Smooth muscle cell (in vitro differentiated cells): Measurements from ENCODE around the gene RALGDS. TPM values are rescaled to one million over a fixed set of nuclear protein-coding genes. Genes with fewer than 3 reads are reported as not detected.

Source experiments
- DNase-seq: peaks from one replicate; lab custom pipeline; 2025; ENCODE audit not compliant: unreplicated experiment; lab: John Stamatoyannopoulos, UW
- H2AFZ ChIP-seq: fragments of 200-600 bp; sonication (generic); 2 replicates; pipeline ENCODE4 v1.6.0; 2016; ENCODE audit warnings: antibody characterized with exemption, low read depth, mild to moderate bottlenecking
- H3F3A ChIP-seq: fragments of 200-600 bp; sonication (generic); 2 replicates; pipeline ENCODE4 v1.6.0; 2017; ENCODE audit warnings: antibody characterized with exemption, low read depth
- H3K27ac ChIP-seq: fragments of 200-600 bp; sonication (generic); 2 replicates; pipeline ENCODE4 v1.5.1; 2016; ENCODE audit warnings: low read depth, mild to moderate bottlenecking
- H3K27me3 ChIP-seq: fragments of 200-600 bp; sonication (generic); 2 replicates; pipeline ENCODE4 v1.6.1; 2016; ENCODE audit warnings: low read depth, mild to moderate bottlenecking
- H3K36me3 ChIP-seq: fragments of 200-600 bp; sonication (generic); 2 replicates; pipeline ENCODE4 v1.5.1; 2016; ENCODE audit warnings: low read depth
- H3K4me1 ChIP-seq: fragments of 200-600 bp; sonication (generic); 2 replicates; pipeline ENCODE4 v1.5.1; 2016; ENCODE audit warnings: low read depth
- H3K4me2 ChIP-seq: fragments of 200-600 bp; sonication (generic); 2 replicates; pipeline ENCODE4 v1.6.0; 2016; ENCODE audit warnings: mild to moderate bottlenecking
- H3K4me3 ChIP-seq: fragments of 200-600 bp; sonication (generic); 2 replicates; pipeline ENCODE4 v1.5.1; 2016; ENCODE audit warnings: mild to moderate bottlenecking
- H3K79me2 ChIP-seq: fragments of 200-600 bp; sonication (generic); 2 replicates; pipeline ENCODE4 v1.6.0; 2016; ENCODE audit warnings: low read depth, mild to moderate bottlenecking
- H3K9ac ChIP-seq: fragments of 200-600 bp; sonication (generic); 2 replicates; pipeline ENCODE4 v1.6.0; 2016; ENCODE audit warnings: low read depth
- H3K9me3 ChIP-seq: fragments of 200-600 bp; sonication (generic); replicated peaks from 2 replicates; pipeline ENCODE4 v1.5.1; 2016; ENCODE audit warnings: low read depth
- H4K20me1 ChIP-seq: fragments of 200-600 bp; sonication (generic); 2 replicates; pipeline ENCODE4 v1.6.0; 2016; ENCODE audit warnings: low read depth
- CTCF ChIP-seq: fragments of 200-600 bp; sonication (generic); IDR thresholded peaks from 2 replicates; pipeline ENCODE4 v1.5.1; 2017; ENCODE audit warnings: borderline replicate concordance, mild to moderate bottlenecking, antibody characterized with exemption; ENCODE audit not compliant: insufficient read depth, poor library complexity, severe bottlenecking
- WGBS: methylation state at CpG from one replicate; pipeline ENCODE4 v1.1.7; 2016; ENCODE audit warnings: low lambda C conversion rate; 5-methylcytosine and 5-hydroxymethylcytosine counted together
- polyA plus RNA-seq: library from polyadenylated mRNA; unstranded; fragments of >200 nt; fragmentation: Nextera tagmentation; extraction: Ambion mirVana; gene quantifications from 2 replicates; pipeline ENCODE4 v1.2.1, GENCODE V29; 2016
- total RNA-seq: library from RNA; depleted of rRNA; stranded (reverse); fragments of >200 nt; gene quantifications from 2 replicates; pipeline ENCODE4 v1.2.3, GENCODE V29; 2014

Gene RALGDS
- total and polyA plus RNA-seq, 2 experiments from 2014 or later = 27.8 to 37.7 TPM

GRCh38 chr9:133108794-133109641 lies 12.0 kb downstream of the RALGDS start:
- Histone ChIP-seq H4K20me1 (peaks cover 53% of the 10 kb centered on the region), H3K27me3 (no peaks in the 10 kb centered on the region), H3K9me3 (no peaks in the 10 kb centered on the region), H3K27ac (no peak overlapping the region), H2AFZ (no peak overlapping the region), H3K4me1 (peaks cover 9% of the 10 kb centered on the region), H3F3A (peaks cover 7% of the 10 kb centered on the region), H3K36me3 (no peaks in the 10 kb centered on the region), H3K4me3 (no peak overlapping the region), H3K9ac (no peak overlapping the region), H3K79me2 (no peaks in the 10 kb centered on the region), H3K4me2 (no peak overlapping the region)
- 98% methylated on average over 17 of the region's 19 CpGs for WGBS
- no peak for DNase-seq
- no peak for TF ChIP-seq CTCF

GRCh38 chr9:133107961-133108793 lies 12.9 kb downstream of the RALGDS start:
- WGBS = 96% methylated on average over 18 of the region's 18 CpGs

GRCh38 chr9:133107245-133107722 lies 13.8 kb downstream of the RALGDS start:
- no peaks in the 10 kb centered on the region for H3K4me1 ChIP-seq
- H3F3A ChIP-seq = no peaks in the 10 kb centered on the region
- DNase-seq = no peak
- TF ChIP-seq CTCF = no peak
- H3K27me3 ChIP-seq = no peaks in the 10 kb centered on the region
- H3K36me3 ChIP-seq = no peaks in the 10 kb centered on the region
- H3K4me2 ChIP-seq = no peak overlapping the region
- no peak overlapping the region for H3K4me3 ChIP-seq
- H3K9ac ChIP-seq = no peak overlapping the region
- no peaks in the 10 kb centered on the region for H3K79me2 ChIP-seq
- H2AFZ ChIP-seq = no peak overlapping the region
- peaks cover 36% of the 10 kb centered on the region for H4K20me1 ChIP-seq
- no peaks in the 10 kb centered on the region for H3K9me3 ChIP-seq
- H3K27ac ChIP-seq = no peak overlapping the region
- WGBS = 92% methylated on average over 13 of the region's 13 CpGs

More at GRCh38 chr9:133107961-133108793, 12.9 kb downstream of the RALGDS start:
- Histone ChIP-seq H3K4me2 (no peak overlapping the region), H3F3A (no peaks in the 10 kb centered on the region), H3K27me3 (no peaks in the 10 kb centered on the region), H3K4me1 (peaks cover under 1% of the 10 kb centered on the region), H3K27ac (no peak overlapping the region), H4K20me1 (peaks cover 44% of the 10 kb centered on the region), H3K36me3 (no peaks in the 10 kb centered on the region), H3K4me3 (no peak overlapping the region), H3K79me2 (no peaks in the 10 kb centered on the region), H3K9ac (no peak overlapping the region), H2AFZ (no peak overlapping the region), H3K9me3 (no peaks in the 10 kb centered on the region)
- no peak for TF ChIP-seq CTCF
- no peak for DNase-seq
